ENCODE results near the gene SHBG.
"Not testable (repeated sequence)": the region's sequence is repeated elsewhere in the genome, so short reads cannot be mapped to it uniquely, and the experiment has no call there.

The SHBG gene

DNA sequence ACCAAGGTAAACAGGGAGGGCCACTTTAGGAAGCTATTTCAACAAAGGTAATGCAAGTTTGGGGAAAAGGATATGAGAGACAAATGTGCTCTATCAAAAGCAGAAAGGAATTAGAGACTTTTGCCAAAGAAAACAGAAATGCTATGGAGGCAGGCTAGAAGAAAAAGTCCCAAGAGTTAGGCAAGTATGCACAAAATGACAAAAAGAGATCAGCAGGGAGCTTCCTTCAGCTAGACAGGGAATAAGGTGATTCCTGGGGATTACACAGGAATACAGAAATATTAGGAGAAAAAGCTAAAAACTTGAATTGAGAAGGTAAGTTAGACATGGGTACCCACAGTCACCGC, 17.7 kb upstream of the SHBG start:
- no peak for DNase-seq

- no peak for DNase-seq
These were observed 16.0 kb upstream of the SHBG start for GRCh38 chr17:7613769-7614424.

DNA sequence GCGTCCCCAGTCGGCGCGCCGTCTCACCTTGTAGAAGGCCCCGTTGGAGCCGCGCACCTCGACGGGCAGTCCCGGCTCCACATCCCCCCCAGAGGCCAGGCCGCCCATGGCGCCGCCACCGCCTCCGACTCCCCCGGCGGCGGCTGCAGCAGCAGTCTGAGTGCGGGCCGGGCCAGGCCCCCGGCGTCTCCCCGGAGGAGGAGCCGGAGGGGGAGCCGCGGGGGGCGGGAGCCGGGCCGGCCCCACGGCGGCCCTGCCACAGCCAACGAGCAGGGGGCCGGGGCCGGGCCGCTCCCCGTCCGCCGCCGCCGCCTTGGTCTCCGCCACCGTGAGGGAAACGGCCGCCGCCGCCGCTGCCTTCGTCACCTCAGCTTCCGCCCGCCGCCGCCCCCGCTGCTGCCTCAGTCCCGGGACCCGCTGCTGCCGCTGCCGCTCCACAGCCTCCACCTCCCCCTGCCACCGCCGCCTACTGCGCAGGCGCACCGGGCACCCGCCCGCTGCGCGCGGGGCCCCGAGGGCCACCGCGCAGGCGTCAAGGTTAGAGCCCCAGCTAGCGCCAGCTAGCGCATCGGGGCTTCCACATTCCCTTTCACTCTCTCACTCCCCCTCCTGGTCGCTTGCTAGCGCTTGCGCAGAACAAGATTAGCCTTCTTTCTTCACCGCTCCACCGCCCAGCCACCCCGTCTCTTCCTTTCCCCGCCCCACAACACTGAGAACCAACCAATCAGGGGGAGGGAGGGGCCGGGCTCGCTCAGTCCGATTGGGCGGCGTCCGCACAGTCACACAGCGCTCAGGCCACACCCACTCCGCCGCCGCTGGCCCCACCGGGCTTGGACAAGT, 15.3 kb upstream of the SHBG start, which contains the start of gene FXR2:
Gene FXR2 (minus strand): TSS at position 473 of the 840 bp plus-strand sequence. CDS start 365 bp downstream, at position 108.
- peak; percentile 99 for DNase-seq

DNA sequence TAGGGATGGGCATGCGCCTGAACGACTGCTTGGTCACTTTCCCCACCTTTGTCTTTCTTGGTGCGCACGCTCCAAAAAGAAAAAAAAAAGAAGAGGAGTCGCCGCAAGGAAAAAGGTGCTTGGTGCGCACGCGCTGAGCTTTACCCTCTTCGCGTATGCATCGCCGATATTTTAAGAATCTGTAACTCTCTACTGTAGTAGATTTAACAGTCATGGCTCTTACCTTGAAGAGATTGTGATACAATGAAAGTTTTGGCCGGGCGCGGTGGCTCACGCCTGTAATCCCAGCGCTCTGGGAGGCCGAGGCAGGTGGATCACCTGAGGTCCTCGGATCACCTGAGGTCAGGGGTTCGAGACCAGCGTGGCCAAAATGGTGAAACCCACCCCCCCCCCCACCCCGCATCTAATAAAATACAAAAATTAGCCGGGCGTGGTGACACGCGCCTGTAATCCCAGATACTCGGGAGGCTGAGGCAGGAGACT, 14.6 kb upstream of the SHBG start:
- no peak for DNase-seq

DNA sequence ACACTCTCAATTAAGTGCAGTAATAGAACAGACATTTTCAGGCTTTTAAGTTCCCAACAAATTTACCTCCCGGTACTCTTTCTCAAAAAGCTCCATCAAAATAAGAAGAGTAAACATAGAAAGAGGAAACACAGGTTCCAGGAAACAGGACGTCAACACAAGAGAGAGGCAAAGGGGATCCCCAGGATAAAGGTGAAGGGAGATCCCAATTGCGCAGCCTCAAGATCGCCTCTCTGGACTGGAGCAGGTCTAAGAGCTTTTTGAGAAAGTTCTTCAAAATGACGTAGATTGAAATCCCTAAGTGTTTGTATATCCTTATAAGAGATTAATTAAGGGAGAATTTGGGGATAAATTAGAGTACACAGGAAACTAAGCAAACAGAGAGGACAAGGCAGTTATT, 11.3 kb upstream of the SHBG start:
- no peak for DNase-seq

DNA sequence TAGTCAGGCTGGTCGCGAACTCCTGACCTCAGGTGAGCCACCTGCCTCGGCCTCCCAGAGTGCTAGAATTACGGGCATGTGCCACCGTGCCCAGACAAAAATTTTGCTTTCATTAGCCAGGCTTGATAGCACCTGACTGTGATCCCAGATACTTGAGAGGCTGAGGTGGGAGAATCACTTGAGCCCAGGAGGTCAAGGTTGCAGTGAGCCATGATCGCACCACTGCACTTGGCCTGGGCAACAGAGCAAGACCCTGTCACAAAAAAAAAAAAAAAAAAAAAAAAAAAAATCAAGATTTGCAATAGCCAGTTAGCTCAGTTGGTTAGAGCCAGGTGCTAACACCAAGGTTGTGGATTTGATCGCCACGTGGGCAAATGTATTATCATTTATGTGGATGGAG, 9.1 kb upstream of the SHBG start:
- DNase-seq: no peak

DNA sequence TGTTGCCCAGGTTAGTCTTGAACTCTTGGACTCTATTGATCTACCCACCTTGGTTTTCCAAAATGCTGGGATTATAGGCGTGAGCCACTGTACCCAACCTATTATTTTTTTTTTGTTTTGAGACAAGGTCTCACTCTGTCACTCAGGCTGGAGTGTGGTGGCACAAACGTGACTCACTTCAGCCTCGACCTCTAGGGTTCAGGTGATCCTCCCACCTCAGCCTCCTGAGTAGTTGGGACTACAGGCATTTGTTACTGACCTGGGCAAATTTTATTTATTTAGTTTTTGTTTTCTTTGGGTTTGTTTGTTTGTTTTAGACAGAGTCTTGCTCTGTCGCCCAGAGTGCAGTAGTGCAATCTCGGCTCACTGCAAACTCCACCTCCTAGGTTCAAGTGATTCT, 6.3 kb upstream of the SHBG start:
- DNase-seq: no peak

- not testable (repeated sequence) for DNase-seq
These were observed 4.2 kb upstream of the SHBG start for GRCh38 chr17:7625749-7626148.

DNA sequence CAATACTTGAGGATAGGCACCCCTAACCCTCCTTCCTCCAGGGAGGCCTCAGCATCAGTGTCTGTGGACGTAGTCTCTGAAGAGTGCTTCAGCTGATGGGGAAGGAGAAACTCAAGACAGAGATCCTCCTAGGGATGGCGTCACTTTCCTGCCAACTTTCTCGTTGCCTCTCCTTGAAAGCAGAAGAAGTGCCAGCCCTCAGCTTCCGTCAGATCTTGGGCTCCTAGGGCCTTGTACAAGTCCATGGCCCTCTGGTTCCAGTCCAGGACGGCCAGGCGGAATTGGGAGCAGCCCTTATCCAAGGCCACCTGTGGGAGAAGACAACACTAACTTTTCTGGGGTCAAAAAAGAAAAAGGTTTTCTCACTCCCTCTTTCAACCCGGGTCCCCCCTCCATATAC, 3.6 kb upstream of the SHBG start:
- DNase-seq: no peak

DNA sequence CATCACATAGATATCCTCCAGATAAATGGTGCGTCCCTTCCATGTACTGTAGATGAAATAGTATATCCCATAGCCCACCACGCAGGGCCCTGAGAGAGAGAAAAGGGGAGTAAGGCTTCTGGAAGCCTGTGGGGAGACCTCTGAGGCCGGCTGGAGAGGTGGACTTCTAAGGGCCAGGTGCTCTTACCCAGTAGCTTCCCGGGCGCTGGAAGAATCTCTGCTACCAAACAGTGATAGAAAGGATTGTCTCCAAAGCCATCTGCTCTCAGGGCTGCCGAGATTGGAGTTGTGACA, 3.0 kb upstream of the SHBG start:
- no peak for DNase-seq

DNA sequence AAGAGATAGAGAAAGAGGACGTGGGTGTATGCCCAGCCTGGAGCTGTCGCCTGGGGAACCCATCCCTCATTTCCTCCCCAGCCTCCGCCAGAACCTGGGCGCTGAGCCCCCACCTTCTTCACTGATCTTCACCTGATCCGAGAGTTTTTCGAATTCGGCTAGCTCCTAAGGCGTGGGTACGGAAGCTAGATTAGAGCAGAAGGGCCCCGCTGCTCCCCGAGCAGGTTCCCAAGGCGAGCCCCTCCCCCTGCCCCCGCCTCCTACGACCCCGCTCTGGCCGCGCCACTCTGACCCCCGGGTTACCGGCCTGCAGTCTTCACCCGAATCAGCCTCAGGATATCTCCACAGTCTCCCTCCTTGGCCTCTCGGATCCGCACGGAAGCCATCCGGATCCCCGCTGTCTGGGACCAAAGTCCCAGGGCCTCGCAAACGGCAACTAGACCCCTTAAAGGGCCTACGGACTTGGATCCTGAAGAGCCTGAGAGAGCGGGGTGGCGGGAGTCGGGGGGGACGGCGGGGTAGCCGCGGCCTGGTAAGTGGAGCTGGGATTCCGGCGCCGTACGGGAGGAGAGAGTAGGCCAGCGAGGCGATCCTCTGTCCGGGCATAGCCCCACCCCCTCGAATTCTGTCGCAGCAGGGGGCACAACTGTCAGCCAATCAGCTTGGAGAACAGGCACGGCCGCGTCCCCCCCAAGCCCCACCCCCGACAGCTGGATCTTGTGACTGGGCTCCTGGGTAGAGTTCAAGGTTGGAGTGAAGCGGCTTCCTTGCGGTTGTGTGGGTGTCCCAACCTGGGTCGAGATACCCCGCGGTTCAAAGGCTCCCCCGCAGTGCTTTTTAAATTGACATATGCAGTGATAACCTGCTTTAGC, 2.4 kb upstream of the SHBG start, which contains the start of gene SAT2:
Gene SAT2 (minus strand): TSS at position 572 of the 872 bp plus-strand sequence. CDS start 186 bp downstream, at position 386.
- peak; percentile 84 for DNase-seq

DNA sequence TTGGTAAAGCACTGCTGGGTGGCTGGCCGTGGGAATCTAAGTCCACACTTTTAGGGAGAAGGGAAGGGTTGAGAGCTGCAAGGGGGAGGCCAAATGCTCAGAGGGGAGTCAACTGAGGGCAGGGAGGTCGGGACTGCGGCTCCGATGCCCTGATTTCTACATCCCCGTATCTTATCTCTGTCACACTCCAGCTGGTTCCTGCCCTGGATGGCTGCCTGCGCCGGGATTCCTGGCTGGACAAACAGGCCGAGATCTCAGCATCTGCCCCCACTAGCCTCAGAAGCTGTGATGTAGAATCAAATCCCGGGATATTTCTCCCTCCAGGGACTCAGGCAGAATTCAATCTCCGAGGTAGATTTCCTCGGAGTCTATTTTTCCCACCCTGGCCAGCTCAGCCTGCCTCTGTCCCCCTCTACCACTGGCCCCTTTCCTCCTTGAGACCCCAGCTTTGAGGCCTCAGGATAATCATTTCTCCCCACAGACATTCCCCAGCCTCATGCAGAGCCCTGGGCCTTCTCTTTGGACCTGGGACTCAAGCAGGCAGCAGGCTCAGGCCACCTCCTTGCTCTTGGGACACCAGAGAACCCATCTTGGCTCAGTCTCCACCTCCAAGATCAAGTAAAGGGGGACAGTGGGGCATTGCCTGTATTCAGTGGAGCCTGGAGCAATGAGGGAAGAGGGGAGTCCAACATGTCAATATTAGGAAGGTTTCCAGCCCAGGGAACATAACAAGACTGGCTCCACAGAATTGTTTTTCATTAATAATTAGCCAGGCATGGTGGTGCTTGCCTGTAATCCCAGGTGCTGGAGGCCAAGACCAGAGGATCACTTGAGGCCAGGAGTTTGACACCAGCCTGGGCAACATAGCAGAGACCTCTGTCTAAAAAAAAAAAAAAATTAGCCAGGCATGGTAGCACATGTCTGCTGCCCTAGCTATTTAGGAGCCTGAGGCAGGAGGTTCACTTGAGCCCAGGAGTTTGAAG, 1.8 kb downstream of the SHBG start:
- DNase-seq: no peak

DNA sequence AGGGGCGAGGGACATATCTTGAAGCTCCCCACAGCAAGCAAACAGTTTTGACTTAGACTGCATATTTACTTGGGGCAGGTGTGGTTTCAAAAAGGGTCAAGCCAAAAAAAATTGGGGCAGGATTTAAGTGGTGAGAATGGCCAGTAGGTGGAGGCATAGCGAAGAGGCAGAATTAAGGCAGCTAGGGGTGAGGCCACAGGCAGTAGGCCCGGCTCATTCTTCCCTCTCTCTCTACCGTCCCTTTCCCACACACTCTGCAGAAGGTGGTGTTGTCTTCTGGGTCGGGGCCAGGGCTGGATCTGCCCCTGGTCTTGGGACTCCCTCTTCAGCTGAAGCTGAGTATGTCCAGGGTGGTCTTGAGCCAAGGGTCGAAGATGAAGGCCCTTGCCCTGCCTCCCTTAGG, 2.6 kb downstream of the SHBG start:
- DNase-seq: no peak

GRCh38 chr17:7633093-7633492, 3.2 kb downstream of the SHBG start:
- DNase-seq: no peak

DNA sequence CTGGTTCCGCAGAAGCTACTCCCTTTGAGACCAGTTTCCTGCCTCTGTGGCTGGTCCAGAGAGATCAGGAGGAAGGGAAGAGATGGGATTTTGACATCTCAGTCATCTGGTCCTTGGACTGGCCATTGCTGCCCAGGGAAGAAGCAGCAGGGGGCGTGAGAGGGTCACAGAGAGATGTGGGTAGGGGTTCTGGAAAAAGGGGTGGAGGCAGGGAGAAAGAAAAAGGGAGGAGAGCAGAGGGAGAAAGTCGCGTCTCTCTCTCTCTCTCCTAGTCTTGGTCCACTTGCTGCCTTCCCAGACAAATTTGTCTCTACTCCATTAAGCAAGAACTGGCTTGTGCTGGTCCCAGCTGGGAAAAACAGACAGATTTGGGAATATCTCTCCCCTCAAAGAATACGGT, 4.4 kb downstream of the SHBG start:
- no peak for DNase-seq

DNA sequence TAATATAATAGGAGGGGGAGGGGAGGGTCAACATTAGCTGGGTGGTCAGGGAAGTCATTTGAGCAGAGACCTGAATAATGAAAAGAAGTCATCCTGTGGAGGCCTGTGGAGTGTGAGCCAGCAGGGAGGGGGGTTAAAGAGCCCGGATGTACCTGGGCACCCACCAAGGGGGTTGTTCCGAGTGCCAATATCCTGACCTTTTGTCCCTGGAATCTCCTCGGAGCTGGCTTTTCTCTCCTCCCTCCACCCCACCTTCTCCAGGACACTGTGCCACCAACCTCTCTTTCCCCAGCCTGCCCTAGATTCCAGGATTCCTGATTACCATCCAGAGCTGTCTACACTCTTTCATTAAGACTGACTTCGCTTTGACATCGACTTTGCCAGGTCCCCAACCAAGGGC, 6.2 kb downstream of the SHBG start:
- no peak for DNase-seq

- DNase-seq: no peak
These were observed 10.8 kb downstream of the SHBG start for GRCh38 chr17:7640783-7641182.

DNA sequence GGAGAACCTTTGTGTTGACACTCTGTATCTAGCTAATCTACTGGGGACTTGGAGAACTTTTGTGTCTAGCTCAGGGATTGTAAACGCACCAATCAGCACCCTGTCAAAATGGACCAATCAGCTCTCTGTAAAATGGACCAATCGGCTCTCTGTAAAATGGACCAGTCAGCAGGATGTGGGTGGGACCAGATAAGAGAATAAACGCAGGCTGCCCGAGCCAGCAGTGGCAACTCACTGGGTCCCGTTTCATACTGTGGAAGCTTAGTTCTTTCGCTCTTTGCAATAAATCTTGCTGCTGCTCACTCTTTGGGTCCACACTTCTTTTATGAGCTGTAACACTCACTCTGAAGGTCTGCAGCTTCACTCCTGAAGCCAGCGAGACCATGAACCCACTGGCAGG, 11.7 kb downstream of the SHBG start:
- not testable (repeated sequence) for DNase-seq

DNA sequence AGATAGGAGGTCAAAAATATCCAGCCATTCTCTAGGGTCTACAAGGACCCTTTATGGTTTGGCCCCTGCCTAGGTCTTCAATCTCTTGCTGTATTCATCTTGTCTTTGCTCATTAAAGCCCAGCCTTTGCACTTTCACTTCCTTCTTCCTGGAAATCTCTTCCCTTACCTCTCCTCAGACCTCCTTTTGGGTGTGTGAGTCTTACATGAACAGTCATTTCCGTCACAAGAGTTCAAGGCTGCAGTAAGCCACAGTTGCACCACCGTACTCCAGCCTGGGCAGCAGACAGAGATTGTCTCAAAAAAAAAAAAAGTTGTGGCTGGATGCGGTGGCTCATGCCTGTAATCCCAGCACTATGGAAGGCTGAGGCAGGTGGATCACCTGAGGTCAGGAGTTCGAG, 14.8 kb downstream of the SHBG start:
- DNase-seq: no peak

DNA sequence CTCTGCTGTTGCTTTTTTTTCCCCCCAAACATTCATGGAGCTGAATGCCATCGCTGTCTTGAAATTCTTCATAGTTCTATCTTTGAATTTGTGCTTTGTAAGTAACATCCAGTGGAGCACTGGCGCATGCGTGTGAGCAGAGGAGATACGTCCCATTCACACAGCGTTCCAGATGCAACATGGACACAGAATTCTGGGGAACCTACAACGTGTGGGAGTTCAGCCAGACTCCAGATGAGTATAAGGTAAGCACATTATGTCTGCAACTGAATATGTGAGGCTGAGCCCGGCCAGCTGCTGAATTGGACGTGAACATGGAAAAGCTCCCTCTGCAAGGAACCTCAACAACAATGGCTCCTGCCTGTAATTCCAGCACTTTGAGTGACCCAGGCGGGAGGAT, 16.5 kb downstream of the SHBG start:
- no peak for DNase-seq

DNA sequence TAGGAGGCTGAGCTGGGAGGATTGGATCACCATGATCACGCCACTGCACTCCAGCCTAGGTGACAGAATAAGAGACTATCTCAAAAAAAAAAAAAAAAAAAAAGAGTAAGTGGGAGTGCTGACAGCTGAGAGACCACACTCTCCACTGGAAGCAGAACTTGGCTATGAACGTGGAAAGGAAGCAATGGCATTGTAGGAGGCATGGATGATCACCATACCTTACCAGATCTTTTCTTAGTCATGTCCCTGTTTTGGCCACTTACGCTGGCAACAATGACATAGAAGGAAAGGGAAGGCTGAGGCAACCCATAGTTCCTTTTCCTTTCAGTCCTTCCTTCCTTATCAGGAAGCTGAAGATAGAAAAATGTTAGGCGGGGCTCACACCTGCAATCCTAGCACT, 17.1 kb downstream of the SHBG start:
- DNase-seq: no peak

DNA sequence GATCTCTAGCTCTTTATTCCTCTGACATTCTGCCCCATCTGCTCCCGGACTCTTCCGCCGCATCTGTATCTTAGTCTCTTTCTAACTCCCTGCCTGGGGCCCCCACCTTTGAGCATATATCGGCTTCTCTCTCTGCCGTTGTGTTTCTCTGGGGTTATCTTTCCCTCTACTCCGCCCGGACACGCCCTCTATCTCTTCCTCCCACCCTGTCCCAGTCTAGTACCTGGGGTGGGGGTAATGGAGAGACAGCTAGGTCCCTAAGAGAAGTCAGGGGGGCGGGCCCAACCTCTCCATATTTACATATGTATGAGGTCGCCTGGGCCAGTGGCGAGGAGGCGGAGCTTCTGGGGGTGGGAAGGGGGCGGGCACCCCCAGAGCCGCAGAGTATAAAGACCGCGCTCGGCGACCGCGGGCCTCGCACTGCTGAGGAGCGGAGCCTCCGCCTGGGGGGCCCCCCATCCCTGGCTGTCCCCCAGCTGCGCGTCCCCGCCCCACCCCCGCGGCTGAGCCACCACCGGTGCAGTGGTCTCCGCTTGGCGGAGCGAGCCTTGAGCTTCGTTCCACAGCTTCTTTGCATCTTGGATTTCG, 20.7 kb downstream of the SHBG start, which contains the start of gene ATP1B2:
Gene ATP1B2 (plus strand): TSS at position 418 of the 588 bp plus-strand sequence. CDS start 593 bp downstream, outside the sequence.
- DNase-seq: peak; percentile 70

Measured in activated gamma-delta T cell treated with Interleukin-2 at 50 U/mL for 16 hours (primary cell).